ENCODE measurements around the gene CACNA1G. TPM values are rescaled to one million over a fixed set of nuclear protein-coding genes. Genes with fewer than 3 reads are reported as not detected.

Gene CACNA1G
- total and polyA plus RNA-seq, 9 of the 15 experiments (the other 6 are each of a cell fraction or from before 2014, with no cell fraction given) = 0.01 TPM; not detected in 8

GRCh38 chr17:50661795-50662391 is 101.4 kb downstream of the CACNA1G start (continued):
- TF ChIP-seq ATF4 (CRISPR knock-in tag; IDR thresholded peaks at IDR 0.05) (0 out of 2 replicates have a peak, but pooled peaks have one; percentile 25), TRIM24 (IDR thresholded peaks at IDR 0.05) (peak; percentile 74 to 84), HINFP (tag; conservative IDR thresholded peaks at IDR 0.05; ENCODE audit: low read depth) (peak; percentile 50; the same call in 1 of the 2 replicates), HEY1 (CRISPR knock-in tag; IDR thresholded peaks at IDR 0.05; ENCODE audit: borderline replicate concordance) (no peak), ATF7 (IDR thresholded peaks at IDR 0.05) (peak; percentile 35; the same call in 1 of the 2 replicates), JUND (IDR thresholded peaks at IDR 0.05; ENCODE audit: borderline replicate concordance, low read depth, low read length) (peak; percentile 75; the same call in 1 of the 2 replicates), JUND (tag; IDR thresholded peaks at IDR 0.05; ENCODE audit: borderline replicate concordance, low read depth, low read length) (peak; percentile 85; the same call in 1 of the 3 replicates), JUNB (CRISPR knock-in tag; conservative IDR thresholded peaks at IDR 0.05) (no peak), PRDM10 (IDR thresholded peaks at IDR 0.05; ENCODE audit: partially characterized antibody) (peak; percentile 34), NONO (IDR thresholded peaks at IDR 0.05; ENCODE audit: low read depth in 2 of 2, low read length in 1 of 2) (no peak), SRSF1 (IDR thresholded peaks at IDR 0.05; ENCODE audit: low read depth, low read length) (no peak), RNF2 (IDR thresholded peaks at IDR 0.05) (no peak), TCF3 (CRISPR knock-in tag; IDR thresholded peaks at IDR 0.05) (0 out of 2 replicates have a peak, but pooled peaks have one; percentile 27), TCF7 (IDR thresholded peaks at IDR 0.05; ENCODE audit: borderline replicate concordance) (no peak), GATAD2A (IDR thresholded peaks at IDR 0.05) (peak; percentile 89), HBP1 (CRISPR knock-in tag; IDR thresholded peaks at IDR 0.05) (0 out of 2 replicates have a peak, but pooled peaks have one; percentile 54), TSHZ1 (CRISPR knock-in tag; IDR thresholded peaks at IDR 0.05) (no peak)
